HG03558 (cell line): ENCODE measurements around the gene SLAIN2.
"Not testable (repeated sequence)": the region's sequence is repeated elsewhere in the genome, so short reads cannot be mapped to it uniquely, and the experiment has no call there.

Source experiments
- ATAC-seq: cut with Tn5 transposase; IDR thresholded peaks from one replicate; pipeline ENCODE4 v1.9.1; 2021; ENCODE audit warnings: moderate number of reproducible peaks; ENCODE audit not compliant: unreplicated experiment; ENCODE audit errors: extremely low read depth

The SLAIN2 gene

GRCh38 chr4:48340965-48341775, at the start of gene SLAIN2:
Gene SLAIN2 (plus strand): TSS chr4:48341529. CDS start chr4:48341740, 211 bp downstream.
- peak; percentile 66 for ATAC-seq

- not testable (repeated sequence) for ATAC-seq
Observed at GRCh38 chr4:48292218-48292790, 49.0 kb upstream of the SLAIN2 start.

GRCh38 chr4:48295116-48295515, 46.2 kb upstream of the SLAIN2 start:
- ATAC-seq: no peak

- ATAC-seq: no peak
Observed at GRCh38 chr4:48296365-48296764, 45.0 kb upstream of the SLAIN2 start.

GRCh38 chr4:48297256-48297846, 44.0 kb upstream of the SLAIN2 start:
- ATAC-seq: no peak

- no peak for ATAC-seq
Observed at GRCh38 chr4:48299560-48299959, 41.8 kb upstream of the SLAIN2 start.

- no peak for ATAC-seq
Observed at GRCh38 chr4:48300004-48300403, 41.3 kb upstream of the SLAIN2 start.

GRCh38 chr4:48305508-48305907, 35.8 kb upstream of the SLAIN2 start:
- no peak for ATAC-seq

GRCh38 chr4:48307528-48307927, 33.8 kb upstream of the SLAIN2 start:
- ATAC-seq: no peak

- no peak for ATAC-seq
Observed at GRCh38 chr4:48308901-48309300, 32.4 kb upstream of the SLAIN2 start.

- ATAC-seq: no peak
Observed at GRCh38 chr4:48311896-48312295, 29.4 kb upstream of the SLAIN2 start.

- not testable (repeated sequence) for ATAC-seq
Observed at GRCh38 chr4:48314746-48315145, 26.6 kb upstream of the SLAIN2 start.

GRCh38 chr4:48315728-48316630, 25.4 kb upstream of the SLAIN2 start:
- no peak for ATAC-seq

- no peak for ATAC-seq
Observed at GRCh38 chr4:48321312-48321711, 20.0 kb upstream of the SLAIN2 start.

- ATAC-seq: no peak
Observed at GRCh38 chr4:48322063-48322462, 19.3 kb upstream of the SLAIN2 start.

- no peak for ATAC-seq
Observed at GRCh38 chr4:48324281-48324680, 17.0 kb upstream of the SLAIN2 start.

GRCh38 chr4:48329193-48329592, 12.1 kb upstream of the SLAIN2 start:
- ATAC-seq: no peak

- ATAC-seq: no peak
Observed at GRCh38 chr4:48329976-48330375, 11.4 kb upstream of the SLAIN2 start.

- ATAC-seq: no peak
Observed at GRCh38 chr4:48331577-48332330, 9.6 kb upstream of the SLAIN2 start.

GRCh38 chr4:48332661-48333060, 8.7 kb upstream of the SLAIN2 start:
- no peak for ATAC-seq
